Lower leg skin (tissue), 4 donors: ENCODE data around the gene JAKMIP2. TPM values are rescaled to one million over a fixed set of nuclear protein-coding genes. Genes with fewer than 3 reads are reported as not detected.

Source experiments
- DNase-seq, 2 donors: peaks; one replicate each; pipeline ENCODE4 v3.0.0-alpha.2; 2019; ENCODE audit warnings: low spot score in 2 of 2
- H3K4me3 ChIP-seq: fragments of 200-600 bp; sonication (generic); 2 replicates; pipeline ENCODE4 v1.5.1; 2017; ENCODE audit warnings: mild to moderate bottlenecking, low read depth; ENCODE audit not compliant: poor library complexity, severe bottlenecking
- CTCF ChIP-seq, 3 donors: fragments of 450-650 bp; IDR thresholded peaks; one replicate each; pipeline ENCODE4 v1.5.1; 2016; ENCODE audit warnings: antibody characterized with exemption in 3 of 3, mild to moderate bottlenecking in 3 of 3, moderate library complexity in 2 of 3
- POLR2A ChIP-seq, 2 donors: fragments of 450-650 bp; IDR thresholded peaks; one replicate each; pipeline ENCODE4 v1.6.1; 2016 to 2017; ENCODE audit warnings: antibody characterized with exemption in 2 of 2, mild to moderate bottlenecking in 1 of 2, moderate library complexity in 1 of 2
- WGBS, 2 donors: methylation state at CpG; one replicate each; pipeline ENCODE4 v1.1.5; 2018; 5-methylcytosine and 5-hydroxymethylcytosine counted together
- intact Hi-C: fragments of 100-400 bp; cut with DNase I; formaldehyde crosslinking; loops from one replicate; pipeline ENCODE4 v1.15.0; 2023; ENCODE audit warnings: low total_unique reads
- total RNA-seq, 4 donors: library from RNA; depleted of rRNA; stranded (reverse); fragments of >200 nt; gene quantifications; one replicate each; pipeline ENCODE4 v1.1.0, GENCODE V29; 2016

Gene JAKMIP2
- total RNA-seq, 4 donors from 2014 or later = 0.23 to 0.34 (median 0.23) TPM; not detected in 1

DNA sequence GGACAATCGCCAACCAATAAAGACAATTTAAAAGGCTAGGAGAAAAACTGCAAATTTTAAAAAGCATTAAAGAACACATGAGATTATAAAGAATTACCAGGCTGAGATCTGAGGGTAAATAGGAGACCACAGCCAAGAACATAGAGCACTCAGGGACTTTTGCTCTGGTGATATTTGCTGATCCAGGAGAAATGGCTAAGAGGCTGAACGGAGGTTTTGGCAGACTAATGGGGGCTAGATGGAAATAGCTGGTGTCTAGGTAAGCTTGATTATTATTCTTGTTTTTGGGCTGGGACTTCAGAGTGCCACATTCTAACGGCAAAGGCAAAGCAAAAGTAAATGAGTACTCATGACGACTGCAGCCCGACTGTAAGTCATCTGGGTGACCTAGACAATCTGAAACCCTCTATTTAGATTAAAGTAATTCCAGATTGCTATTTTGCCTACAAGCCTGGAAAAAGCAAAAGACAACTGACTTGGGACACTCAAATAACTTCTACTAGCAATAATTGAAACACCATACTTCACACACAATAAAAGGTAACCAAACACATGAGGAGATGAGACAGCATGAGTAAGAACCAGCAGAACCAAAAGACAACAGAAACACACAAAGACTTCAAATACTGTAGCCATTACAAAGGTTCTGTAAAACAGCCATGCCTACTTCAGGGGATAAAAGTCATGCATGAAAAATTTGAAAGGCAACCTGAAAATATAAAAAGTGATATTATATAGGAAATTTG lies 68.8 kb downstream of the JAKMIP2 start:
- H3K4me3 ChIP-seq = no peak overlapping the region
- TF ChIP-seq POLR2A (IDR thresholded peaks at IDR 0.05) (no peak), CTCF (IDR thresholded peaks at IDR 0.05) (no peak)
- DNase-seq = no peak
- intact Hi-C loops = no loop called here
- WGBS, 2 donors = 60 to 68% methylated on average over 5 of the region's 5 CpGs

GRCh38 chr5:147712598-147712997 lies 69.9 kb downstream of the JAKMIP2 start:
- intact Hi-C loops = no loop called here
- no peak for DNase-seq
- WGBS, 2 donors = 54 to 59% methylated on average over 4 of the region's 4 CpGs
- TF ChIP-seq POLR2A (IDR thresholded peaks at IDR 0.05) (no peak), CTCF (IDR thresholded peaks at IDR 0.05) (no peak)
- no peak overlapping the region for H3K4me3 ChIP-seq

DNA sequence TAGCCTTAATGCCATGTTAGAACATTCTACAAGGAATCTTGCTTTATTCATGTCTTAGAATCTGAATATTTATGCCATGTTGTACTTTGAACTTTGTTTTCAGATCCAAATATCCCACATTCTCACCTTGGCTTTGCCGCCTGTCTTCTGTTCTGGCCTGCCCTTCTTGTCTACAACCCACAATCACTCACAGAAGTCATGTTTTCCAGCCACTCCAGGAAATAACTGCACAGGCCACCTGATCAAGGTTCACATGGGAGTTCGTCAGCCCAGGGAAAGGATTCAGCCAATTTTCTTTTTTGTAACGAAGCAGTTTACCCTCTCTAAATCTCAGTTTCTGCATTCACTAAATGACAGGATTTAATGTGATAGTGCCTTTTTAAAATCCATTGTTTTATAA lies 70.5 kb downstream of the JAKMIP2 start:
- TF ChIP-seq CTCF (IDR thresholded peaks at IDR 0.05) (no peak), POLR2A (IDR thresholded peaks at IDR 0.05) (no peak)
- WGBS, 2 donors = 71 to 76% methylated on average over 3 of the region's 3 CpGs

GRCh38 chr5:147711019-147711418 lies 71.5 kb downstream of the JAKMIP2 start:
- H3K4me3 ChIP-seq = no peak overlapping the region
- intact Hi-C loops = no loop called here
- TF ChIP-seq CTCF (IDR thresholded peaks at IDR 0.05) (no peak), POLR2A (IDR thresholded peaks at IDR 0.05) (no peak)
- DNase-seq = no peak
- 21 to 54% methylated on average over 1 of the region's 1 CpG for WGBS, 2 donors

More for the DNA sequence above, 70.5 kb downstream of the JAKMIP2 start:
- no peak overlapping the region for H3K4me3 ChIP-seq
- no peak for DNase-seq
- intact Hi-C loops = no loop called here

GRCh38 chr5:147708708-147709107 lies 73.8 kb downstream of the JAKMIP2 start:
- no peak for TF ChIP-seq CTCF (IDR thresholded peaks at IDR 0.05)
- TF ChIP-seq POLR2A (IDR thresholded peaks at IDR 0.05) = no peak
- no peak overlapping the region for H3K4me3 ChIP-seq
- intact Hi-C loops = no loop called here
- WGBS, 2 donors = 56 to 57% methylated on average over 2 of the region's 2 CpGs
- DNase-seq = no peak

- TF ChIP-seq CTCF (IDR thresholded peaks at IDR 0.05) (no peak), POLR2A (IDR thresholded peaks at IDR 0.05) (no peak)
- intact Hi-C loops = no loop called here
- DNase-seq = no peak
- no peak overlapping the region for H3K4me3 ChIP-seq
Observed at GRCh38 chr5:147704544-147704943, 78.0 kb downstream of the JAKMIP2 start.
